ENCODE data around the gene RGL3. TPM values are rescaled to one million over a fixed set of nuclear protein-coding genes. Genes with fewer than 3 reads are reported as not detected.

Gene RGL3
- total RNA-seq, 1 experiment from 2014 or later: 22.6 TPM

DNA sequence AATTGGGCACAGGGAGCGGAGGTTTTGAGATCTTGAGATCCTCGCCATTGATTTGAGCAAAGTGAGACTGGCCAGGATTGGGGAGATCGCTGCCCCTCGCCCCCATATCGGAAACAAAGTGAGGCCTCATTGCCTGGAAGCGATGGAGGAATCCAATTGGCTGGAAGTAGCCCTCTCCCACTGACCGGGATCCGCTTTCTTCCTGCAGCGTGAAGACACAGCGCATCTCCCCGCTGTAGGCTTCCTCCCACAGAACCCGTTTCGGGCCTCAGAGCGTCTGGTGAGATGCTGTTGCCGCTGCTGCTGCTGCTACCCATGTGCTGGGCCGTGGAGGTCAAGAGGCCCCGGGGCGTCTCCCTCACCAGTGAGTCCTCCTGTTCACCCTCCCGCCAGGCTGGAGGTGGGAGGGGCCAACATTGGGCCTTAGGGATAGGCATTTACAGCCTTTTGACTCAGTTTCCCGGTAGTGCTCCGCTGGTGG is 16.8 kb upstream of the RGL3 start:
- ATAC-seq (0 out of 2 replicates have a peak, but pooled peaks have one; percentile 4), DNase-seq (ENCODE audit: low read depth, low spot score) (no peak)
- H3K4me3 ChIP-seq (ENCODE audit: low read depth in 2 of 2, low read length in 2 of 2): peak overlapping the region; percentile 89 to 91
- H3K4me1 ChIP-seq (ENCODE audit: control insufficient read depth, insufficient read depth, low read length): peaks cover 9% of the 10 kb centered on the region
- no peaks in the 10 kb centered on the region for H3K27me3 ChIP-seq (ENCODE audit: control insufficient read depth, insufficient read depth, low read length)
- no peaks in the 10 kb centered on the region; the same call in 1 of the 2 replicates for H3K36me3 ChIP-seq (ENCODE audit: control insufficient read depth, insufficient read depth, low read length)
- POLR2A ChIA-PET: interaction anchor here (0.6 kb wide), 1 partner anchor 223 kb away, joined by 5 read pairs; no protein-coding TSS in a partner anchor
- TSS peak; percentile 94 for BruUV-seq (replicated peaks)
- H3K9me3 ChIP-seq (ENCODE audit: control insufficient read depth, insufficient read depth, low read depth, low read length): no peaks in the 10 kb centered on the region
- in situ Hi-C loops (cut with HindIII; ENCODE audit: low pct_unique_long_range_greater_than_20kb, low sequenced_read_pairs) (no loop called here), intact Hi-C loops (cut with micrococcal nuclease; ENCODE audit: unreplicated experiment) (no loop called here)
- CTCF ChIA-PET: interaction anchor here (0.6 to 0.9 kb wide), 3 partner anchors 16 to 210 kb away, joined by 3 to 11 read pairs (median 6); no protein-coding TSS in a partner anchor
- no peak for TF ChIP-seq POLR2AphosphoS5 (IDR thresholded peaks at IDR 0.05; ENCODE audit: low read depth, low read length)
- H3K27ac ChIP-seq (ENCODE audit: low read length): peak overlapping the region; percentile 87

DNA sequence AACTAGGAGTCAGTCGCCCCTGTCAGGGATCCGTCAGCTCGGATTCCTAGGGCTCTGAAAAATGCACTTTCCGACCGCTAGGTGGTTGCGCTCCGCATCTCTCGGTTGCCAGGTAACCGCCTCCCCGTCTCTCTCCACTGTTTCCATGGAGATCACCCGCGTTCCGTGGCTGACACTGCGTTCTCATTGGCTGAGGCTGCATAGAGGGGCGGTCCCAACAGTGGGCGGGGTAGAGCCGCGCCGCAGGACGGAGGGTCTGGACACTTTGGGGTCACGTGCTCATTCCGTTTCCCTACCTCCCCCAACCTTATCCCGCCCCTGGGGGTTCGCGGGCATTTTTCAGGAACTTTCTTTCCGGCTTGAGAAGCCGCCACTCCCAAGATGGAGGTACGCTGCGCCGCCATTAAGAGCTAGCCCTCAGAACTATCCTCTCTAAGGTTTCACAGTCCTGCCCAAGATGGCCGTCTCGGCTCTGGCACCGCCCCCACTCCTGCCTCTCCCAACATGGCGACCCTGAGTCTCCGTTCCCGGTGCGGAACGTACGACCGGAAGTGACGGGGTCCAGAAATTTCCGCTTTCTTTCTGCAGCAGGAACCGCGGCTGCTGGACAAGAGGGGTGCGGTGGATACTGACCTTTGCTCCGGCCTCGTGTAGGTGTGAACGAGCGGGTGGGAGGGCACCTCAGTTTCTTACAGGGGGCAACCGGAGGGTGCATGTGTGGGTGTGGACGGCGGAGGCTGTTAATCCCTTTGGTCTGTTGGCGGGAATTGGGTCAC is 16.1 kb upstream of the RGL3 start, which contains the start of the genes ODAD3 and PRKCSH:
Gene ODAD3, minus strand, starts transcription at position 65 of the 776 bp plus-strand sequence. CDS start 105 bp downstream, outside the sequence.
Gene PRKCSH, plus strand, starts transcription at position 579 of the 776 bp plus-strand sequence. CDS start 483 bp downstream, outside the sequence.
- Histone ChIP-seq H3K4me3 (ENCODE audit: low read depth in 2 of 2, low read length in 2 of 2) (peak within 1 kb of the TSS; percentile 89 to 91), H3K36me3 (ENCODE audit: control insufficient read depth, insufficient read depth, low read length) (no peaks in the 10 kb centered on the region; the same call in 1 of the 2 replicates), H3K27ac (ENCODE audit: low read length) (peak within 1 kb of the TSS; percentile 87), H3K4me1 (ENCODE audit: control insufficient read depth, insufficient read depth, low read length) (peaks cover 9% of the 10 kb centered on the region), H3K9me3 (ENCODE audit: control insufficient read depth, insufficient read depth, low read depth, low read length) (no peaks in the 10 kb centered on the region), H3K27me3 (ENCODE audit: control insufficient read depth, insufficient read depth, low read length) (no peaks in the 10 kb centered on the region)
- ChIA-PET POLR2A (interaction anchor here (0.5 to 0.6 kb wide), 2 partner anchors 30 to 222 kb away, joined by 4 to 5 read pairs; no protein-coding TSS in a partner anchor), CTCF (interaction anchor here (0.6 to 0.9 kb wide), 3 partner anchors 17 to 210 kb away, joined by 3 to 11 read pairs (median 6); no protein-coding TSS in a partner anchor)
- peak; percentile 98 for ATAC-seq
- intact Hi-C loops (cut with micrococcal nuclease; ENCODE audit: unreplicated experiment): no loop called here
- TF ChIP-seq TCF7L2 (IDR thresholded peaks at IDR 0.05; ENCODE audit: low read depth, low read length) (0 out of 2 replicates have a peak, but pooled peaks have one; percentile 28), POLR2AphosphoS5 (IDR thresholded peaks at IDR 0.05; ENCODE audit: low read depth, low read length) (peak; percentile 83), SIN3A (IDR thresholded peaks at IDR 0.05; ENCODE audit: borderline replicate concordance, insufficient read depth, low read depth, low read length) (0 out of 2 replicates have a peak, but pooled peaks have one; percentile 62)
- TF ChIP-seq, protein P1, sequence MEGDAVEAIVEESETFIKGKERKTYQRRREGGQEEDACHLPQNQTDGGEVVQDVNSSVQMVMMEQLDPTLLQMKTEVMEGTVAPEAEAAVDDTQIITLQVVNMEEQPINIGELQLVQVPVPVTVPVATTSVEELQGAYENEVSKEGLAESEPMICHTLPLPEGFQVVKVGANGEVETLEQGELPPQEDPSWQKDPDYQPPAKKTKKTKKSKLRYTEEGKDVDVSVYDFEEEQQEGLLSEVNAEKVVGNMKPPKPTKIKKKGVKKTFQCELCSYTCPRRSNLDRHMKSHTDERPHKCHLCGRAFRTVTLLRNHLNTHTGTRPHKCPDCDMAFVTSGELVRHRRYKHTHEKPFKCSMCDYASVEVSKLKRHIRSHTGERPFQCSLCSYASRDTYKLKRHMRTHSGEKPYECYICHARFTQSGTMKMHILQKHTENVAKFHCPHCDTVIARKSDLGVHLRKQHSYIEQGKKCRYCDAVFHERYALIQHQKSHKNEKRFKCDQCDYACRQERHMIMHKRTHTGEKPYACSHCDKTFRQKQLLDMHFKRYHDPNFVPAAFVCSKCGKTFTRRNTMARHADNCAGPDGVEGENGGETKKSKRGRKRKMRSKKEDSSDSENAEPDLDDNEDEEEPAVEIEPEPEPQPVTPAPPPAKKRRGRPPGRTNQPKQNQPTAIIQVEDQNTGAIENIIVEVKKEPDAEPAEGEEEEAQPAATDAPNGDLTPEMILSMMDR (IDR thresholded peaks at IDR 0.05): peak; percentile 87
- TF ChIP-seq, protein P2, sequence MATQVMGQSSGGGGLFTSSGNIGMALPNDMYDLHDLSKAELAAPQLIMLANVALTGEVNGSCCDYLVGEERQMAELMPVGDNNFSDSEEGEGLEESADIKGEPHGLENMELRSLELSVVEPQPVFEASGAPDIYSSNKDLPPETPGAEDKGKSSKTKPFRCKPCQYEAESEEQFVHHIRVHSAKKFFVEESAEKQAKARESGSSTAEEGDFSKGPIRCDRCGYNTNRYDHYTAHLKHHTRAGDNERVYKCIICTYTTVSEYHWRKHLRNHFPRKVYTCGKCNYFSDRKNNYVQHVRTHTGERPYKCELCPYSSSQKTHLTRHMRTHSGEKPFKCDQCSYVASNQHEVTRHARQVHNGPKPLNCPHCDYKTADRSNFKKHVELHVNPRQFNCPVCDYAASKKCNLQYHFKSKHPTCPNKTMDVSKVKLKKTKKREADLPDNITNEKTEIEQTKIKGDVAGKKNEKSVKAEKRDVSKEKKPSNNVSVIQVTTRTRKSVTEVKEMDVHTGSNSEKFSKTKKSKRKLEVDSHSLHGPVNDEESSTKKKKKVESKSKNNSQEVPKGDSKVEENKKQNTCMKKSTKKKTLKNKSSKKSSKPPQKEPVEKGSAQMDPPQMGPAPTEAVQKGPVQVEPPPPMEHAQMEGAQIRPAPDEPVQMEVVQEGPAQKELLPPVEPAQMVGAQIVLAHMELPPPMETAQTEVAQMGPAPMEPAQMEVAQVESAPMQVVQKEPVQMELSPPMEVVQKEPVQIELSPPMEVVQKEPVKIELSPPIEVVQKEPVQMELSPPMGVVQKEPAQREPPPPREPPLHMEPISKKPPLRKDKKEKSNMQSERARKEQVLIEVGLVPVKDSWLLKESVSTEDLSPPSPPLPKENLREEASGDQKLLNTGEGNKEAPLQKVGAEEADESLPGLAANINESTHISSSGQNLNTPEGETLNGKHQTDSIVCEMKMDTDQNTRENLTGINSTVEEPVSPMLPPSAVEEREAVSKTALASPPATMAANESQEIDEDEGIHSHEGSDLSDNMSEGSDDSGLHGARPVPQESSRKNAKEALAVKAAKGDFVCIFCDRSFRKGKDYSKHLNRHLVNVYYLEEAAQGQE (IDR thresholded peaks at IDR 0.05; ENCODE audit: insufficient read depth in 1 of 2, low read depth in 2 of 2, low read length in 1 of 2): no peak
- peak; percentile 97 for DNase-seq (ENCODE audit: low read depth, low spot score)
- in situ Hi-C loops (cut with HindIII; ENCODE audit: low pct_unique_long_range_greater_than_20kb, low sequenced_read_pairs): no loop called here
- BruUV-seq (replicated peaks): no TSS peak
